Measurements from ENCODE around the gene NAA80.

The NAA80 gene

DNA sequence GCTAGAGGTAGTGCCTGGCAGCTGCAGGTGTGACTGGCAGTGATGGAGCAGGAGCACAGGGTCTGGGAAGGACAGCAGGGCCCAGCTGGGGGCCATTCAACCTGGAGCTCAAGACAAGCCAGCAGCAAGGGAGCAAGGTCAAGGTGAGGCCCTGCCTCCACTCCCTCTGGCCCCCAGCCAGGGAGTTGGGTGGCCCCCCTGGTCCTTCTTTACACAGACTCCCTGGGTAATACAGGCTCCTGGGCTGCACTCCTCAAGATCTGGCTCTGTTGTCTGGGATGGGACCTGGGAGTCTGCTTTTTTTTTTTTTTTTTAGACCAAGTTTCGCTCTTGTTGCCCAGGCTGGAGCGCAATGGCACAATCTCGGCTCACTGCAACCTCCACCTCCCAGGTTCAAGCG, 48.7 kb downstream of the NAA80 start:
- TF ChIP-seq, protein P1, sequence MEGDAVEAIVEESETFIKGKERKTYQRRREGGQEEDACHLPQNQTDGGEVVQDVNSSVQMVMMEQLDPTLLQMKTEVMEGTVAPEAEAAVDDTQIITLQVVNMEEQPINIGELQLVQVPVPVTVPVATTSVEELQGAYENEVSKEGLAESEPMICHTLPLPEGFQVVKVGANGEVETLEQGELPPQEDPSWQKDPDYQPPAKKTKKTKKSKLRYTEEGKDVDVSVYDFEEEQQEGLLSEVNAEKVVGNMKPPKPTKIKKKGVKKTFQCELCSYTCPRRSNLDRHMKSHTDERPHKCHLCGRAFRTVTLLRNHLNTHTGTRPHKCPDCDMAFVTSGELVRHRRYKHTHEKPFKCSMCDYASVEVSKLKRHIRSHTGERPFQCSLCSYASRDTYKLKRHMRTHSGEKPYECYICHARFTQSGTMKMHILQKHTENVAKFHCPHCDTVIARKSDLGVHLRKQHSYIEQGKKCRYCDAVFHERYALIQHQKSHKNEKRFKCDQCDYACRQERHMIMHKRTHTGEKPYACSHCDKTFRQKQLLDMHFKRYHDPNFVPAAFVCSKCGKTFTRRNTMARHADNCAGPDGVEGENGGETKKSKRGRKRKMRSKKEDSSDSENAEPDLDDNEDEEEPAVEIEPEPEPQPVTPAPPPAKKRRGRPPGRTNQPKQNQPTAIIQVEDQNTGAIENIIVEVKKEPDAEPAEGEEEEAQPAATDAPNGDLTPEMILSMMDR (conservative IDR thresholded peaks at IDR 0.05; ENCODE audit: low read depth, low read length) = no peak
- H3K4me3 ChIP-seq (ENCODE audit: low read length) = no peak overlapping the region
- DNase-seq (ENCODE audit: low read depth) = no peak

DNA sequence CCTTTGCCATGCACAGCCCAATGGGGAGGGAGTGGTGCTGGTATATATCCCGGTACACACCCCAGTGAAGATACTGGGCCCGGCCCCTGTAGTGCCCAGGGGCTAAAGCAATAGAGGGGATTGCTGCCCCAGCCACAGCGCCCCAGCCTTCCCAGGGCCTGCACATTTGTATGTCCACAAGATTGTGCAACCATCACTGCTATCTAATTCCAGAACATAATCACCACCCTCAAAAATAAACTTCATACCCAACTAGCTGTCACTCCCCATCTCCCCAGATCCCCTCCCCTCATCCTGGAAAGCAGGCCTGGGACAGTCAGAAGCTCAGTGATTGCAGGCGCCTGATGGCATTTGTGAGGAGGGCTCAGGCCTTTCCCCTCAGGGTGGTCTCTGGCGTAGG, 49.7 kb downstream of the NAA80 start:
- H3K4me3 ChIP-seq (ENCODE audit: low read length) = no peak overlapping the region
- DNase-seq (ENCODE audit: low read depth) = no peak
- TF ChIP-seq, protein P1 (conservative IDR thresholded peaks at IDR 0.05; ENCODE audit: low read depth, low read length) = no peak

DNA sequence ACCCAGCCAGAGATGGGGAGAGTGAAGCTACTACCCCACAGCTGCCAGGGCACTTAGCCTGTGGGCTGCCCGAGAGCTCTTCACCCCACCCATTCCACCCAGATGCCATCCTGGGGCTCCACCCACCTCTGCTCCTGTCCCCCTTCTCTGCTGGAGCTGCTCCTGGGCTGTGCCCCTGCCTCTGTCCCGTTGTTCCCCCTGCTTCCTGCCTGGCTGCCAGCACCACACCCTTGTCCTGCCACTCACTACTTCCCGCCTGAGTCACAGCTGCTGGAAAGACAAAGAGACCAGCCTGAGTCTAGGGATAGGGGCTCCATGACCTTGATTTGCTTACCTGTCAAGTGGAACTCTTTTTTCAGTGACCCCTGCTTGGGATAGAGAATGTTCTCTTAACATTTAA, 50.8 kb downstream of the NAA80 start:
- TF ChIP-seq, protein P1 (conservative IDR thresholded peaks at IDR 0.05; ENCODE audit: low read depth, low read length) = no peak
- H3K4me3 ChIP-seq (ENCODE audit: low read length) = no peak overlapping the region
- DNase-seq (ENCODE audit: low read depth) = no peak

DNA sequence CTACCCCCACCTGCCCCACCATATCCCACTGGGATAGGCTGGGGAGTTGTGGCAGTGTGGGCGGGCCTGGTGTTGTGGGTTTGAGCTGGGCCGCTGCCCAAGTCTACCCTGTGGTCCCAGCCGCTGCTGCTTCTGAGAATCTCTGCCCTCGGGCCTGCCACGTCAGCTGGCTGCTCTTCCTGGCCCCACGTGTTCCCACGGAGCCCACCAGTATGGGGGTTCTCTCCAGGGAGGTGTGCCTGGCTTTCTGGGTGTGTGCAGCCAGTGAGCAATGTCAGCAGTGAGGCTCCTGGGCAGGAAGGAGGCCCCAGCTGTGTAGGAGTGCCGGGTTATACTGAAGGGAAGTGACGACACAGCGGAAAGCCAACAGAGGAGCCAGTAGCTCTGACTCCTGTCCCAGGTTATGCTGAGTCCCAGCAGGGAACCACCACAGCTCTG, 52.7 kb downstream of the NAA80 start:
- H3K4me3 ChIP-seq (ENCODE audit: low read length) = no peak overlapping the region
- TF ChIP-seq, protein P1 (conservative IDR thresholded peaks at IDR 0.05; ENCODE audit: low read depth, low read length) = no peak
- no peak for DNase-seq (ENCODE audit: low read depth)

Data from retinal pigment epithelial cell (primary cell).